GM10248 (cell line): Measurements from ENCODE around the gene CLRN3.

Experiments used
- CTCF ChIA-PET: fragments of 300-600 bp; sonication (Branson Sonifier 250); formaldehyde crosslinking; extraction: SDS; loops from one replicate; lab custom pipeline; 2021; ENCODE audit warnings: antibody characterized with exemption; lab: Yijun Ruan, JAX
- POLR2A ChIA-PET: fragments of 350-650 bp; sonication (Branson Sonifier 250); formaldehyde crosslinking; extraction: SDS; loops from one replicate; lab custom pipeline; 2020; ENCODE audit warnings: antibody characterized with exemption; lab: Yijun Ruan, JAX
- DNase-seq: peaks from one replicate; pipeline ENCODE4 v3.0.0; 2012; ENCODE audit errors: extremely low spot score
- TF ChIP-seq, protein P1 (sequence below): IDR thresholded peaks from 2 replicates; pipeline ENCODE4 v1.5.1; 2012; ENCODE audit warnings: mild to moderate bottlenecking, low read depth; ENCODE audit errors: extremely low read depth, missing control alignments, control extremely low read depth

Gene CLRN3

DNA sequence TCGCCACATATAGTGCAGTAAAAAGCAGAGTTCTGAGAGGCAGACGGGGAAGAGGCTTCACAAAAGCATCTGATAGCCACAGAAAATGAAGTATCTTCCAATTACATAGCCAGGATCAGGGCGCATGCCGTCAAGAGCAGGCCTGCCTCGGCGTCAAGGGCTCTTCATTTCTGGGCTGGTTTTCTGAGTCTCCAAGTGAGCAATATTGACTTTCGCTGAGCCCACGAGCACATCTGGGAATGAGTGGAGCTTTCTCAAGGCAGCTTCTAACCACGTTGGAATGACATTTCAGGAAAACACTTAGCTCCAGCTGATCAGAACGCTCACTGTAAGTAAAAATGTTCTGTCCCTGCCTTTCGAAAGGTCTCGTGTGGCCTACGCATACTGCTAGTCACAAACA is 51.9 kb downstream of the CLRN3 start:
- TF ChIP-seq, protein P1, sequence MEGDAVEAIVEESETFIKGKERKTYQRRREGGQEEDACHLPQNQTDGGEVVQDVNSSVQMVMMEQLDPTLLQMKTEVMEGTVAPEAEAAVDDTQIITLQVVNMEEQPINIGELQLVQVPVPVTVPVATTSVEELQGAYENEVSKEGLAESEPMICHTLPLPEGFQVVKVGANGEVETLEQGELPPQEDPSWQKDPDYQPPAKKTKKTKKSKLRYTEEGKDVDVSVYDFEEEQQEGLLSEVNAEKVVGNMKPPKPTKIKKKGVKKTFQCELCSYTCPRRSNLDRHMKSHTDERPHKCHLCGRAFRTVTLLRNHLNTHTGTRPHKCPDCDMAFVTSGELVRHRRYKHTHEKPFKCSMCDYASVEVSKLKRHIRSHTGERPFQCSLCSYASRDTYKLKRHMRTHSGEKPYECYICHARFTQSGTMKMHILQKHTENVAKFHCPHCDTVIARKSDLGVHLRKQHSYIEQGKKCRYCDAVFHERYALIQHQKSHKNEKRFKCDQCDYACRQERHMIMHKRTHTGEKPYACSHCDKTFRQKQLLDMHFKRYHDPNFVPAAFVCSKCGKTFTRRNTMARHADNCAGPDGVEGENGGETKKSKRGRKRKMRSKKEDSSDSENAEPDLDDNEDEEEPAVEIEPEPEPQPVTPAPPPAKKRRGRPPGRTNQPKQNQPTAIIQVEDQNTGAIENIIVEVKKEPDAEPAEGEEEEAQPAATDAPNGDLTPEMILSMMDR = no peak
- POLR2A ChIA-PET = no interaction called here

DNA sequence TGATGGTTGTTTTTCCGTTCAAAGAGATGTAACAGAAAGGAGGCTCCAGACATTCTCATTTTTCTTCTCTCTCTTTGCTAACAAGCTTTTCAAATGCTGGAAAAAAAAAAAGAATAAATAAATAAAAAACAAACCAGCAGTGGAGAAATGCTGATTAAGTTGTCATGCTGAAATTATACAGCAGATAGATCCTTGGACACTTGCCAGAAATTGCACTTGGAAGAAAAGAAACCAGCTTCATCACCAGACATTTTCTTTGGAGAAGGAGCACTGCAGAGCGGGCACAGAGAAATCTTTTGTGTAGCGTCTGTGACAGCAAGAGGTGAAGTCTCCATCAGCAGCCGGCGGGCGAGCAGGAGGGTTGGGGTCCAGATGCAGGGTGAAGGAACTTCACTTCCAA is 55.8 kb downstream of the CLRN3 start:
- TF ChIP-seq, protein P1 = no peak
- ChIA-PET POLR2A (no interaction called here), CTCF (interaction anchor here (2.1 kb wide), 1 partner anchor 17 kb away, joined by 8 read pairs; no protein-coding TSS in a partner anchor)
- DNase-seq = no peak

More for the DNA sequence above, 51.9 kb downstream of the CLRN3 start:
- DNase-seq = no peak
- CTCF ChIA-PET = interaction anchor here (2.5 kb wide), 1 partner anchor 13 kb away, joined by 9 read pairs; no protein-coding TSS in a partner anchor

DNA sequence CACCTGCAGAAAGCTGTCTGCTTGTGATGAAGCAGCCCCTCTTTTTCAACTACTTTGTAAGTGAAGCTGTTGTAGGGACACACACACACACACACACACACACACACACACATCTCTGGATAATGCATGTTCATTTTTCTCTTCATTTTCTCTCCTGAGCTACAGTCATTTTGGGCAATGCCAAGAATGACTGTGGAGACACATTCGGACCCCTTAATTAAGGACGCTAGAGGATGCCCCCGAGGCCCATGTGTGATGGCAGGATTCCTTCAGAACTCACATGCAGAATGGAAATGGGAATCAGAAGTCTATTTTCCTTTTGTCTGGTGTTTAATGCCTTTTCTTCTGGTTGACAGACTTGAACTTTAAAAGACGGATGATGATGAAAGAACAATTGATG is 56.6 kb downstream of the CLRN3 start:
- CTCF ChIA-PET = interaction anchor here (1.0 to 2.1 kb wide), 5 partner anchors 9 to 33 kb away, joined by 3 to 8 read pairs (median 4); no protein-coding TSS in a partner anchor
- TF ChIP-seq, protein P1 = no peak
- no peak for DNase-seq
- POLR2A ChIA-PET = no interaction called here

DNA sequence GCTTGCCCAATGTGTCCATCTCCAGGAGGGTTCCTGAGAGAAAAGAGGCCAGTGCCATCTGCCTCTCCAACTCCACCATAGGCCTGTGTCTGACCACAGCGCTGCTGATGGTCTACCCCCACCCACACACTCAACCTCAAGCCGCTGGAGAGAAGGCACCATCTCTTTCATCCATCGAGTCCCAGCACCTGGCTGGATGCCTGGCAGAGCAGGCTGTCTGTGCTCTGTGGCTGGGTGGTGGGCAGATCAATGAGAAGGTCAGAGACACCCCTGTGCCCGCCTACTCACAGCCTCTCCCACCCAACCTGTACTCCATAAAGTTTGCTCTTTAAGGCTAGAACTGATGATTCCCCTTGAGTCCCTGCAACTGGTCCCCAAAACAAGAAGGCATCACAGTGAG is 58.0 kb downstream of the CLRN3 start:
- POLR2A ChIA-PET = no interaction called here
- no peak for DNase-seq
- TF ChIP-seq, protein P1 = no peak
- CTCF ChIA-PET = interaction anchor here (1.1 to 1.6 kb wide), 2 partner anchors 11 to 32 kb away, joined by 3 to 4 read pairs; no protein-coding TSS in a partner anchor

DNA sequence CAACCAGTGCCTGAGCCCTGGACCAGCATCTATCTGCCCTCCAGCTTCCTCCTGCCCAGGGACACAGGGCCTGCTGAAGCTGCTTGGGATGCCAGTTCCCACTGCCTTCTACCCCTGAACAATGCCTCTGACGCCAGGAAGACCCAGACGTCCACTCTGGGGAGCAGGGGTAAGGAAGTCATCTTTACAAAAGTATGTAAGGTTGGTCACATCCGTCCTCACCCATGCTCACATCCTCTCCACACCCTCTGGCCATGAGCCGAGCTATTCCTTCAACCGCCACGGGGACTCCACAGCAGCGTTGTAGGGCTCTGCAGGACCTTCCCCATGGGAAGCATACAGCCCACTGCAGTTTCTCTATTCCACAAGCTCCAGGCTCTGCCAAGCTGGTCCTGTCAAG is 58.5 kb downstream of the CLRN3 start:
- TF ChIP-seq, protein P1 = no peak
- DNase-seq = no peak
- CTCF ChIA-PET = no interaction called here
- POLR2A ChIA-PET = no interaction called here

DNA sequence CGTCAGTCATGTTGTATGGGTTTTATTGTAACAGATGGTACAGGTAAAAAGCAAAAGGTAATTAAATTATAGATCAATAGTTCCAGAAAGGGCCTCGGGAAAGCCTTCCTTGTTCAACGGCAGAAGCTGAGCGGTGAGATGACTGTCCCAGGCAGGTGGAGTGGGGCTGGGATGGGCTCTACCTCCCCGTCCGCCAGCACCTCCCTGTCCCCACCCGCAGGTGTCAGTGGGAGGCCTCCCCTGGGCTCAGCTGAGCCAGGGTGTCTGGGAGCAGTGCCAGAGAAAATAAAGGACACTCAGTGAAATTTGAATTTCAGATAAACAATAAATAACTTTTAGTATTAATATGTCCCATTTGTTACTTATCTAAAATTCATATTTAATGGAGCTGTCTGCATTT is 58.9 kb downstream of the CLRN3 start:
- no peak for DNase-seq
- POLR2A ChIA-PET = no interaction called here

More for the DNA sequence above, 58.9 kb downstream of the CLRN3 start:
- CTCF ChIA-PET = no interaction called here
- TF ChIP-seq, protein P1 = no peak
